Non-pigmented ciliary epithelial cell (primary cell): ENCODE results near the gene GKN1.

Source experiments
- DNase-seq: peaks from one replicate; pipeline ENCODE4 v3.0.0-alpha.2; 2010; ENCODE audit warnings: low read depth

Gene GKN1

DNA sequence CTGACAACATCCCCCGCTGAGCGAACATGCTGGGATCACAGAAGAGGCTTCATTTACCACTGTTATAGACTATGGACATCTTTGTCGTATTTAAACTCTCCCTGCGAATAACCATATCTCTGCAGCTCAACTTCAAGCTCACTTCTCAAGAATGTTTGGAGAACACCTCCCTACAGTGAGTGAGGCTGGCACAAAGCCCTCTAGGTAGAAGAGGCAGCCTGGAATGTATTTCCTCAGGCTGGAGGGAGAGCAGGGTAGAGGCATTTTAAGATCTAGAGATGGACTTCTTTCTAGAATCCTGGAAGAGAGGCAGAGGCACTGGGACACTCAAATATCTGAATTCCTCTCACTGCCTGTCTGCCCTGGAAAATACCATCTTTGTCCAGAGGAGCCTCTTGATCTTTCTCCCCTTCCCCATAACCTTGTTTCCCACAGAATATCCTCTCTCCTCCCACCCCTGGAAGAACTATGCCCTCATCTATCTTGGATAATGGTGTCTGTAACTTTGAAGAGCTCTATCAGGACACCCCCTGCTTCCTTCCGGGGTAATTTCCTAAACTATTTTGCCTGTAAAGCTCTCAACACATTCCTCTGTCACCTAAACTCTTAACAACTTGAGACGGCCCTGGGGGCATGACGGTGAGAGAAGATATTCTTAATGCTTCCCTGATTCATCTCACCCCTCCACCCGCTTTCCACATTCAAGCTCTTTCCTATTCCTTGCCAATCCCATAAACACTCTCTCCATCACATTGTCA, 36.2 kb downstream of the GKN1 start:
- no peak for DNase-seq

- no peak for DNase-seq
Observed at GRCh38 chr2:69011611-69012157, 37.2 kb downstream of the GKN1 start.

DNA sequence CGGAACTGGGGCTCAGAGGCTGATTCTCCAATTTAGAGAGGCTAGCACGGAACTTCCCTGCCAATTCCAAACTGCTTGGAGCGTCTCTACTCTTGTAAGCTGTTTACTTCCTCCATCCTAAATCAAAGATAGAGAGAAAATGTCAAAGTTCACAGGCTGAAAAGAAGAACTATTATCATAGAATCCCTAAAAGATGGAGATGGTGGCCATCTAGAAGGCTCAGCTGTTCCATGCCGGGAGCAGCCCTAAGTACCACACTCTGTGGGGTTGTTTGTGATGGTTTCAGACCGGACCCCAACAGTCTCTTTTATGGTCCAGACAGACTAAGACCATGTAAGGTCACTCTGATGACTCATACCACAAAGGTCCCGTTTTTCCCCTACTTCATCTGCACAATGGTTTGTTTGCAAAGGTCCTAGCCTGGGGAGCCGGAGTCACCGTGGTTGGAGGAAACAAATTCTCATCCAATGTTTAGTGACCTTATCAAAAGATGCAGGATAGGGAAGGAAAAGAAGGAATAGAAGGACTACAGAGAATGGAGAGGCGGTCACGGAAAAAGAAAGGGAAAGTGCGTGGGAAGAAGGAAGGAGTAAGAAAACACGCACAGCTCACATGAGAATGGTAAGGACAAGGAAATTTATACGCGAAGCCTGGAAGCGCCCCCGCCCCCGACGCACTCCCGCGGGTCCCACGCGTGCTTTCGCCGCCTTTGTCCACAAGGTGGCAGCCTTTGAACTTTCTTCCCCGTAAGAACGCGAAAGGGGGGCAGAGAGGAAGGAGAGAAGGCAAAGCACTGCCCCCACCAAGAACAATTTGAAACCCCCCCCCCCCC, 38.1 kb downstream of the GKN1 start:
- no peak for DNase-seq

GRCh38 chr2:69013142-69013839, 38.9 kb downstream of the GKN1 start, which contains the start of gene ANTXR1:
Gene ANTXR1, plus strand, starts transcription at chr2:69013179. Its CDS starts 321 bp downstream, at chr2:69013500.
- DNase-seq, result no peak

DNA sequence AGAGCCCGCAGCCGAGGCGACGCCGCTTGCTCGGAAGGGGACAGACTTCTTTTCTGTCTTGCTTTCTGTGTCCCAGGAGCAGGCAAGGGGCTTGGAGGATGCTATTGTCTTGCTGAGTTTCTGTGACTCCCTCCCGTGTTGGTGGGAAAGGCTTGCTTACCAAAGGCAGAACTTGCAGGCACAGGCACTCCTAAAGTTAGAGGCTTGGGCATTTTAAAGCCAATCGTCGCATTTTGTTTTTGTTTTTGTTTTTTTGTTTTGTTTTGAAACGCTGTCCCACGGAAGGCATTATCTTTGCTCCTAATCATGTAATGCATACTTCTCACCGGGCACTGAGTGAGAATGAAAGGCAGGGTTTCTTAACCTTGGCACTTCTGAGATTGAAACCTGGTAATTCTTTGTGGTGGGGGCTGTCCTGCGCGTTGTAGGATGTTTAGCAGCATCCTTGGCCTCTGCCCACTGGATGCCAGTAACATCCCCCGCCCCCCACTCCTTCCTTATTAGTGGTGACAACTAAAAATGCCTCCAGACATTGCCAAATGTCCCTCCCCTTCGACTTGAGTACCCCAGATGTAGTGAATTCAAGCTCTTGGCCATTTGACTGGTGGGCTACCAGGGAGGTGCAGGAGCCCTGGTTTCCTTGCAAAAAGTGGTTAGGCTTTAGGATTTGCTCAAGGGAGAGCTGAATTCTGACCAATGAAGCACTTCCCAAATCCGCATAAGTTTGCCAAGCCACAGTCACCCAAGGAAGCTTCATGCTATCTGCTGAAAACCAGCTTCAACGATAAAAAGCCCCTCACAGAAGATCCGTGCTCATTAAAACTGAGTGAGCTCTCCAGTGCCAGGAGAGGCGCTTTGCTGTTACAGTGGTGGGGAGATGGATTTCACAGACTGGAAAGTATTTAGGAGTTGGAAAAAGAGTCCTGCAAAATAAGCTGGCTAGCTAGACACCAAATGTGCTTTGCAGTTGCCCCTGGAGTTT, 39.7 kb downstream of the GKN1 start:
- DNase-seq, result no peak

GRCh38 chr2:69017080-69017479, 42.6 kb downstream of the GKN1 start:
- no peak for DNase-seq

DNA sequence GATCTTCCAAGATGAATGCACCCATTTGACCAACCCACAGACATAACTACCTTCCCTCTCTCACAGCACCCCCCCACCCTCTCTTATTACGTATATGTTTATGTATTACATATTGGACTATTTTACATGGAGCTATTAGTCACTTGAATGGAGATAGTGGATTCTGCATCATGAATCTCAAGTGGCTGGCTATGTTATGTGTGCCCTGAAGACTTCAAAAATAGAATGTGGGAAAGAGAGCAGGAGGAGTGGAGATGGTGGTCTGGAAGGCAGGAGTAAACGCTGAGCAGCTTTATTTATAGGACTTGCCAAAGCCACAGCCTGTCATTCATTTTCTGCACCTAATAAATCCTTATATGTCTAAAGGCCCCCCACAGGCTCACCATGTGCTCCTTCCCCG, 43.4 kb downstream of the GKN1 start:
- no peak for DNase-seq

GRCh38 chr2:69018678-69019095, 44.3 kb downstream of the GKN1 start:
- no peak for DNase-seq

GRCh38 chr2:69020496-69021426, 46.3 kb downstream of the GKN1 start:
- DNase-seq, result no peak

GRCh38 chr2:69021727-69022126, 47.3 kb downstream of the GKN1 start:
- DNase-seq, result no peak

DNA sequence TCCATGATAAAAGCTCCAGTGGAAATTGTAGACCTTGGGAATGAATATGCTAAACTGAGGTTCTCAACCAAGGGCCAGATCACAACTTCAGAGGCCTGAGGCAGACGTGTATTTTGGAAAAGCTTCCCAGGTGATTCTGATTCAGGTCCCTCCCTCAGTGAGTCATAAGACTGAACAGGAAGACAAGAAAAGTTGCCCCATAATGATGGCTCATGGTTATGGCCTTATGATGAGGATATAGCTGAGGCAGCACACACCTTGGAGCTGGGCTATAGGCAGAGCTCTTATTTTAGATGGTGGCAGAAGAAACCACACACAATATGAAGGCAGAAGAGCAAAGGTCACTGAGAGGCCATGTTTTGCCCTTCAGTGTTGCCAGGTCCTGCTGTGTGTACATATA, 48.1 kb downstream of the GKN1 start:
- no peak for DNase-seq

DNA sequence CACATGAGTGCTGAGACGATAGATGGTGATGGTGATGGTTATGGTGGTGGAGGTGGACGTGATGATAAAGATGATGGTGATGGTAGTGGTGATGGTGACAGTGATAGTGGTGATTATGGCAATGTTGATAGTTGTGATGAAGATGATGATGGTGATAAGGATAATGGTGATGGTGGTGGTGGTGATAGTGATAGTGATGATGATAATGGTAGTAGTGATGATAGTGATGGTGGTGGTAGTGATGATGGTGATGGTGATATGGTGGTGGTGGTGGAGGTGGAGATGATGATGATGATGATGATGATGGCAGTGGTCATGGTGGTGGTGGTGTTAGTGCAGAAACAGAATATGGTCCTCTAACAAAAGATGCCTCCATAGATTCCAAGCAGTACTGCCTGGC, 48.8 kb downstream of the GKN1 start:
- DNase-seq, result no peak

DNA sequence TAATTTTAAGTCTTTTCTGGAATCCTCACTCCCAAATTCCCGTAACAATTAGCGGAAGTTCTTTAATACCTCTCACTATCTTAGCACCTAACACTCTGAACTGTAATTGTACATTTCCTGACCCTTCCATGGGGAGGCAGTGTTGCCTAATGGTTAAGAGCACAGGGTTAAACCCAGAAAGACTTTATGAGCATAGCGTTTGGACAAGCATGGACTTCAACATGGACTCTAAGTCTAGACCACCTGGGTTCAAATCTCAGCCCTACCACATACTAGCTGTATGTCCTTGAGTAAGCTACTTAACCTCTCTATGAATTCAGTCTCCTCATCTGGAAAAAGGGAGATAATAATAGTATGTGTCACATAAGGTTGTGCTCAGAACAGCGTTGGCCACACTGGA, 51.6 kb downstream of the GKN1 start:
- DNase-seq, result no peak

GRCh38 chr2:69026691-69027459, 52.4 kb downstream of the GKN1 start:
- DNase-seq, result no peak
